Heart left ventricle (tissue), 13 donors: ENCODE data around the gene NUDC.

Experiments
- POLR2A ChIP-seq, 2 donors: fragments of 450-650 bp; IDR thresholded peaks; one replicate each; pipeline ENCODE4 v1.6.1; 2017; ENCODE audit warnings: antibody characterized with exemption in 2 of 2, mild to moderate bottlenecking in 2 of 2, moderate library complexity in 2 of 2
- TF ChIP-seq, protein P1 (sequence below), 12 donors: fragments of 200-600 bp; sonication (generic) in 4 of 12; IDR thresholded peaks; one replicate each; pipeline versions ENCODE4 v1.5.0 to v1.8.0; 2018 to 2022; ENCODE audit warnings: antibody characterized with exemption in 12 of 12, mild to moderate bottlenecking in 5 of 12
- donor health status: ischemic (EF 13 %, LVEDD 7.1; RV severe dilation, severe dysfunction).
- donor health status: DM: no; HTN: yes; CAD: no.
- donor health status: DM: no; HTN: no; CAD: no.
- donor health status: ischemic (EF 25% LVEDD 6.9; RV normal size, moderate dysfunction).
- donor health status: ischemic (EF 25% LVEDD 5.7; RV mildly dilated, moderate dysfunction).
- donor health status: ischemic (EF 35%, LVEDD 5.7; RV mildly dilated, moderate dysfunction).
- donor health status: nonischemic (EF 11% LVEDD 7.7; RV severe dilation, severe dysfunction).
- donor health status: DM: yes; HTN: yes; CAD: no.
- donor health status: PGD.
- donor health status: ischemic (EF 29% LVEDD 5.4; RV normal size, mild dysfunction).
- donor health status: nonischemic (EF 23%, LVEDD 6.1; RV moderate dilation, normal function).

DNA sequence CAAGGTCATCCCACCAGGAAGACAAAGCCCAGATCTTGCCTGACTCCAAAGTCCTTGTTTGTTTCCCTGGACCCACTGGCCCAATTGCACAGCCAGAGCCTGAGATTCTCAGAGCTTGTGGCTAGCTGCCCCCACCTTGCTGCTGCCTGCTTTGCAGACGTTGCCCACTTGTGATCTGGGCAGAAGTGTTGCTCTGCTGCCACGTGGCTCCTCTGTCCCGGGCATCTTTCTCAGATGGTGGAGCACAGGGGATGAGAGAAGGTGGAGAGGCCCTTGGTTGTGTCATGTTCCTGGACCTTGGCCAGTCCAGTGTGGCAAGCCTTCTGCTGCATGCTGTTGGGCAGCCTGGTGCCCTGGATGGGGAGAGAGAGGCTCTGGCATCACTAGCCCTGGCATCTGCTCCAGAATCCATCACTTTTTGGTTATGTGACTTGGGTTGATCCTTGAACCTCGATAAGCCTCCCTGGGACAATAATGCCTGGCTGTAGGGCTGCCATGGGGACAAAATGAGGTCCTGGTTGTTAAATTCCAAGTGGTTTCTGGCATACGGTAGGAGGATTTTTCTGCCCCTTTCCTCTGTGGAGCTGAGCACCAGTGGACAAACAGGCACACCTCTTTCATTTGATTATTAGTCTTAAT lies 6.2 kb upstream of the NUDC start:
- TF ChIP-seq, protein P1, sequence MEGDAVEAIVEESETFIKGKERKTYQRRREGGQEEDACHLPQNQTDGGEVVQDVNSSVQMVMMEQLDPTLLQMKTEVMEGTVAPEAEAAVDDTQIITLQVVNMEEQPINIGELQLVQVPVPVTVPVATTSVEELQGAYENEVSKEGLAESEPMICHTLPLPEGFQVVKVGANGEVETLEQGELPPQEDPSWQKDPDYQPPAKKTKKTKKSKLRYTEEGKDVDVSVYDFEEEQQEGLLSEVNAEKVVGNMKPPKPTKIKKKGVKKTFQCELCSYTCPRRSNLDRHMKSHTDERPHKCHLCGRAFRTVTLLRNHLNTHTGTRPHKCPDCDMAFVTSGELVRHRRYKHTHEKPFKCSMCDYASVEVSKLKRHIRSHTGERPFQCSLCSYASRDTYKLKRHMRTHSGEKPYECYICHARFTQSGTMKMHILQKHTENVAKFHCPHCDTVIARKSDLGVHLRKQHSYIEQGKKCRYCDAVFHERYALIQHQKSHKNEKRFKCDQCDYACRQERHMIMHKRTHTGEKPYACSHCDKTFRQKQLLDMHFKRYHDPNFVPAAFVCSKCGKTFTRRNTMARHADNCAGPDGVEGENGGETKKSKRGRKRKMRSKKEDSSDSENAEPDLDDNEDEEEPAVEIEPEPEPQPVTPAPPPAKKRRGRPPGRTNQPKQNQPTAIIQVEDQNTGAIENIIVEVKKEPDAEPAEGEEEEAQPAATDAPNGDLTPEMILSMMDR (IDR thresholded peaks at IDR 0.05) = no peak
- TF ChIP-seq POLR2A (IDR thresholded peaks at IDR 0.05) = no peak
